ENCODE data around the gene FGD3.

- TF ChIP-seq EZH2phosphoT487 (conservative IDR thresholded peaks at IDR 0.05; ENCODE audit: low read length): no peak
- no peak for TF ChIP-seq CTCF (IDR thresholded peaks at IDR 0.05; ENCODE audit: insufficient read depth, low read length, poor library complexity, severe bottlenecking)
Observed at GRCh38 chr9:93083592-93084470, 136.5 kb downstream of the FGD3 start.

Data from SU-DHL-6 (cell line).